Measurements from ENCODE around the gene ZBTB20. TPM values are rescaled to one million over a fixed set of nuclear protein-coding genes. Genes with fewer than 3 reads are reported as not detected.
A peak's percentile ranks its signal among the peaks of the same experiment; 100 is the strongest.

ZBTB20 gene
- total RNA-seq, 1 donor from 2014 or later, result 61.0 TPM

GRCh38 chr3:114928989-114929640 lies 218.0 kb downstream of the ZBTB20 start:
- Histone ChIP-seq H3K4me1 (no peaks in the 10 kb centered on the region), H3K27me3 (no peaks in the 10 kb centered on the region), H3K36me3 (no peaks in the 10 kb centered on the region), H3K4me3 (no peak overlapping the region), H3K27ac (no peak overlapping the region), H3K9me3 (no peaks in the 10 kb centered on the region)
- TF ChIP-seq, protein P1, sequence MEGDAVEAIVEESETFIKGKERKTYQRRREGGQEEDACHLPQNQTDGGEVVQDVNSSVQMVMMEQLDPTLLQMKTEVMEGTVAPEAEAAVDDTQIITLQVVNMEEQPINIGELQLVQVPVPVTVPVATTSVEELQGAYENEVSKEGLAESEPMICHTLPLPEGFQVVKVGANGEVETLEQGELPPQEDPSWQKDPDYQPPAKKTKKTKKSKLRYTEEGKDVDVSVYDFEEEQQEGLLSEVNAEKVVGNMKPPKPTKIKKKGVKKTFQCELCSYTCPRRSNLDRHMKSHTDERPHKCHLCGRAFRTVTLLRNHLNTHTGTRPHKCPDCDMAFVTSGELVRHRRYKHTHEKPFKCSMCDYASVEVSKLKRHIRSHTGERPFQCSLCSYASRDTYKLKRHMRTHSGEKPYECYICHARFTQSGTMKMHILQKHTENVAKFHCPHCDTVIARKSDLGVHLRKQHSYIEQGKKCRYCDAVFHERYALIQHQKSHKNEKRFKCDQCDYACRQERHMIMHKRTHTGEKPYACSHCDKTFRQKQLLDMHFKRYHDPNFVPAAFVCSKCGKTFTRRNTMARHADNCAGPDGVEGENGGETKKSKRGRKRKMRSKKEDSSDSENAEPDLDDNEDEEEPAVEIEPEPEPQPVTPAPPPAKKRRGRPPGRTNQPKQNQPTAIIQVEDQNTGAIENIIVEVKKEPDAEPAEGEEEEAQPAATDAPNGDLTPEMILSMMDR (IDR thresholded peaks at IDR 0.05), result no peak
- intact Hi-C loops (cut with DNase I), result no loop called here
- DNase-seq, result no peak
- ATAC-seq, result no peak

DNA sequence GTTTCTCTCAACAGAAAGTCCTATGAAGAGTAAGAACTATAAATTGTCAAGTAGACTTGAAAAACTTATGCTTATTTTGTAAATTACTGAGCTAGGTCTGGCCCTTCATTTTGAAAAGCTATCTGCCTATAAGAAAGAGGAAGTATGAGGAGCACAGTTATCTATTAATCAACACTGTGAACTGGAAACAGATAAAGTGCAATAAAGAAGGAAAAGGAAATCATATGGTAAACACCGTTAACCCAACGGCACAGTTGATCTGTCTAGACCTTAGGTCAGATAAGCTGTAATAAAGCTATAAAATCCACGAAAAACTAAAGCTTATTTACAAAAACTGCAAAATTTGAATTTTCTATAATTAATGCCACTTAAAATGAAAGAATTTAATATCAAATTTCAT lies 242.5 kb downstream of the ZBTB20 start:
- Histone ChIP-seq H3K27me3 (no peaks in the 10 kb centered on the region), H3K9me3 (no peaks in the 10 kb centered on the region), H3K36me3 (no peaks in the 10 kb centered on the region), H3K27ac (no peak overlapping the region), H3K4me3 (no peak overlapping the region), H3K4me1 (peaks cover 8% of the 10 kb centered on the region)
- DNase-seq (no peak), ATAC-seq (no peak)
- intact Hi-C loops (cut with DNase I), result no loop called here
- TF ChIP-seq, protein P1 (IDR thresholded peaks at IDR 0.05), result no peak

DNA sequence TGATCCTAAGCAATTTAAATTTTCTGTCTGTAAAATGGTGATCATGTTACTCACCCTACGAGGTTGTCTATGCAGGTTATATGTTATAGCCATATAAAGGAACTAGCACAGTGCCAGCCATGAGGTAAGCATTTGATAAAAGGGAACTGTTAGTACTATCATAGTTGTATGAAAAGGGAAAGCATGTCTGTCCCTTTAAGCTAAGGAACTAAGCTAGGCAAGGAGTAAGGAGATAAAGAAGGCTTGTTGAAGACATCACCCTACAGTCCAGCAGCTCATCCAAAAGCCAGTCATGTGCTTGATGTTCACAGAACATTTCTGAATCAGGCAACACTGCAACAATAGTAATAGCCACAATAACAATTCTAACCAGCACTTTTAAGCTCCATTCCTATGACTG lies 243.9 kb downstream of the ZBTB20 start:
- intact Hi-C loops (cut with DNase I), result no loop called here
- Histone ChIP-seq H3K4me3 (no peak overlapping the region), H3K9me3 (no peaks in the 10 kb centered on the region), H3K27me3 (no peaks in the 10 kb centered on the region), H3K4me1 (peaks cover 9% of the 10 kb centered on the region), H3K36me3 (no peaks in the 10 kb centered on the region), H3K27ac (no peak overlapping the region)
- TF ChIP-seq, protein P1 (IDR thresholded peaks at IDR 0.05), result no peak
- peak; percentile 37 for ATAC-seq
- DNase-seq, result no peak

GRCh38 chr3:114902691-114903101 lies 244.4 kb downstream of the ZBTB20 start:
- no peaks in the 10 kb centered on the region for H3K36me3 ChIP-seq
- TF ChIP-seq, protein P1 (IDR thresholded peaks at IDR 0.05), result no peak
- intact Hi-C loops (cut with DNase I), result no loop called here
- no peak overlapping the region for H3K4me3 ChIP-seq
- H3K27ac ChIP-seq, result no peak overlapping the region
- no peaks in the 10 kb centered on the region for H3K9me3 ChIP-seq
- no peak for ATAC-seq
- DNase-seq, result no peak
- H3K27me3 ChIP-seq, result no peaks in the 10 kb centered on the region
- H3K4me1 ChIP-seq, result peaks cover 9% of the 10 kb centered on the region

DNA sequence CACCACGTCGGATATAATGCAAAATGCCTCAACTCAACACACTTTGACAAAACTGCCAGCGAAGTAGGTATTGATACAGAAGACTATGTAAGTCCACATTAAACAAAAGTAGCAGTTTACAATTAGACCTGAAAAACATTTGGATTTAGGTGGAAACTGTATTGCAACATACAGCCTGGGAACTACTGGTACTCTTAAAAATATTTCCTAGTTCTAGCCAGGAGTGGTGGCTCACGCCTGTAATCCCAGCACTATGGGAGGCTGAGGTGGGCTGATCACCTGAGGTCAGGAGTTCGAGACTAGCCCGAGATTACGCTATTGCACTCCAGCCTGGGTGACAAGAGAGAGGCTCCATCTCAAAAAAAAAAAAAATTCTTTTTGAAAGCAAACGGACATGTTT lies 246.2 kb downstream of the ZBTB20 start:
- no peak for DNase-seq
- ATAC-seq, result peak; percentile 26
- Histone ChIP-seq H3K36me3 (no peaks in the 10 kb centered on the region), H3K4me1 (peaks cover 9% of the 10 kb centered on the region), H3K27ac (peak overlapping the region; percentile 77), H3K27me3 (no peaks in the 10 kb centered on the region), H3K4me3 (peak overlapping the region; percentile 45), H3K9me3 (no peaks in the 10 kb centered on the region)
- TF ChIP-seq, protein P1 (IDR thresholded peaks at IDR 0.05), result no peak
- intact Hi-C loops (cut with DNase I), result no loop called here

Measured in upper lobe of right lung (tissue), 1 donor.